ENCODE data around the gene HMG20B.
"Not testable (repeated sequence)": the region's sequence is repeated elsewhere in the genome, so short reads cannot be mapped to it uniquely, and the experiment has no call there.

Gene HMG20B

GRCh38 chr19:3556978-3557460, 15.7 kb upstream of the HMG20B start:
- DNase-seq = peak in 1 of 2 experiments; percentile 46

GRCh38 chr19:3557461-3558248, 15.1 kb upstream of the HMG20B start, which contains the start of gene MFSD12:
Gene MFSD12, minus strand, starts transcription at chr19:3557586. Its CDS starts 183 bp downstream, at chr19:3557403.
- DNase-seq = peak; percentile 78 to 93

GRCh38 chr19:3563709-3564524, 8.8 kb upstream of the HMG20B start:
- no peak for DNase-seq

- no peak for DNase-seq
Measured at GRCh38 chr19:3565139-3565538, 7.6 kb upstream of the HMG20B start.

GRCh38 chr19:3570042-3570441, 2.7 kb upstream of the HMG20B start:
- DNase-seq = not testable (repeated sequence)

- no peak for DNase-seq
Measured at GRCh38 chr19:3570606-3571011, 2.1 kb upstream of the HMG20B start.

- peak; percentile 99 to 100 for DNase-seq
Measured at GRCh38 chr19:3572132-3572854, 451 bp upstream of the HMG20B start.

- peak in 1 of 2 experiments; percentile 36 for DNase-seq
Measured at GRCh38 chr19:3573162-3573857, 566 bp downstream of the HMG20B start.

GRCh38 chr19:3573858-3574637, 1.3 kb downstream of the HMG20B start:
- peak; percentile 19 to 53 for DNase-seq

GRCh38 chr19:3575260-3575741, 2.6 kb downstream of the HMG20B start:
- DNase-seq = peak; percentile 35 to 64

- DNase-seq = no peak
Measured at GRCh38 chr19:3575949-3576673, 3.4 kb downstream of the HMG20B start.

- no peak for DNase-seq
Measured at GRCh38 chr19:3576696-3577443, 4.1 kb downstream of the HMG20B start.

GRCh38 chr19:3577723-3578344, 5.1 kb downstream of the HMG20B start:
- DNase-seq = no peak

- no peak for DNase-seq
Measured at GRCh38 chr19:3578390-3578789, 5.6 kb downstream of the HMG20B start.

GRCh38 chr19:3580156-3580934, 7.6 kb downstream of the HMG20B start:
- no peak for DNase-seq

- DNase-seq = not testable (repeated sequence)
Measured at GRCh38 chr19:3581792-3582191, 9.0 kb downstream of the HMG20B start.

GRCh38 chr19:3584036-3584802, 11.5 kb downstream of the HMG20B start:
- DNase-seq = not testable (repeated sequence)
